HepG2 (cell line): ENCODE measurements around the gene EPB41L3. TPM values are rescaled to one million over a fixed set of nuclear protein-coding genes. Genes with fewer than 3 reads are reported as not detected.

ENCODE experiments used
- ATAC-seq: fragments of 200-7000 bp; cut with Tn5 transposase; 3 replicates; pipeline ENCODE4 v1.9.1; 2020; ENCODE audit warnings: mild to moderate bottlenecking, moderate library complexity
- BruUV-seq: library from RNA; stranded (reverse); fragments of 400-500 nt; replicated peaks from 2 replicates; lab custom pipeline; 2021; lab: Mats Ljungman, UMichigan
- CTCF ChIA-PET: fragments of 300-600 bp; formaldehyde crosslinking; extraction: SDS; loops from one replicate; lab custom pipeline; 2021; ENCODE audit warnings: low total read pairs, inconsistent platforms, low intra/inter-chr PET ratio; lab: Yijun Ruan, JAX
- POLR2A ChIA-PET: fragments of 350-600 bp; sonication (Branson Sonifier 250); formaldehyde crosslinking; loops from one replicate; lab custom pipeline; 2020; ENCODE audit warnings: antibody characterized with exemption, inconsistent platforms; lab: Yijun Ruan, JAX
- DNase-seq: peaks from one replicate; pipeline ENCODE4 v3.0.0-alpha.2; 2015; ENCODE audit warnings: low spot score
- FAIRE-seq: peaks from 3 replicates; lab custom pipeline; 2011; peaks lifted over from hg19 to GRCh38; lab: Jason Lieb, UNC
- H2AFZ ChIP-seq: one replicate; pipeline ENCODE4 v1.6.1; 2011; ENCODE audit warnings: low read length, inconsistent platforms
- H3K27ac ChIP-seq: fragments of 300-600 bp; 3 replicates; pipeline ENCODE4 v1.8.0; 2011; ENCODE audit warnings: mixed run types, mild to moderate bottlenecking, mixed read lengths, low read length, inconsistent platforms; ENCODE audit not compliant: insufficient read depth; ENCODE audit errors: extremely low read length
- H3K27me3 ChIP-seq, 2 experiments: fragments of 200-600 bp in 1 of 2; 2 replicates in 1 of 2; 3 replicates in 1 of 2; pipeline versions ENCODE4 v1.6.0 to v1.8.0; 2011; ENCODE audit warnings: low read length in 2 of 2, mild to moderate bottlenecking in 2 of 2, moderate library complexity in 2 of 2, inconsistent platforms in 1 of 2; ENCODE audit not compliant: insufficient read depth in 2 of 2, control insufficient read depth in 1 of 2
- H3K36me3 ChIP-seq, 2 experiments: fragments of 200-600 bp in 1 of 2; replicated peaks in 1 of 2; 2 replicates in 1 of 2; 3 replicates in 1 of 2; pipeline versions ENCODE4 v1.5.1 to v1.8.0; 2011; ENCODE audit warnings: low read length in 2 of 2, inconsistent platforms in 1 of 2; ENCODE audit not compliant: insufficient read depth in 2 of 2, control insufficient read depth in 1 of 2
- H3K4me1 ChIP-seq: 2 replicates; pipeline ENCODE4 v1.5.1; 2012; ENCODE audit warnings: low read length, inconsistent platforms; ENCODE audit not compliant: insufficient read depth
- H3K4me2 ChIP-seq: 2 replicates; pipeline ENCODE4 v1.6.0; 2011; ENCODE audit warnings: low read depth, low read length, inconsistent platforms
- H3K4me3 ChIP-seq, 3 experiments: fragments of 200-600 bp in 1 of 3; sonication (generic), shearing (Covaris generic) in 1 of 3; replicated peaks in 1 of 3; 2 replicates each; pipeline ENCODE4 v1.5.1; 2011 to 2016; ENCODE audit warnings: low read length in 3 of 3, inconsistent platforms in 2 of 3, low read depth in 2 of 3, mild to moderate bottlenecking in 2 of 3, control low read depth in 1 of 3, mixed read lengths in 1 of 3; ENCODE audit not compliant: insufficient read depth in 1 of 3
- H3K79me2 ChIP-seq: one replicate; pipeline ENCODE4 v1.6.1; 2011; ENCODE audit warnings: low read length, inconsistent platforms; ENCODE audit not compliant: insufficient read depth
- H3K9ac ChIP-seq: 2 replicates; pipeline ENCODE4 v1.6.0; 2011; ENCODE audit warnings: mild to moderate bottlenecking, low read depth, low read length, inconsistent platforms; ENCODE audit not compliant: insufficient read depth
- H3K9me3 ChIP-seq: 2 replicates; pipeline ENCODE4 v1.5.1; 2012; ENCODE audit warnings: mild to moderate bottlenecking, low read length
- H4K20me1 ChIP-seq: 2 replicates; pipeline ENCODE4 v1.6.0; 2011; ENCODE audit warnings: inconsistent platforms, mild to moderate bottlenecking, low read length, moderate library complexity; ENCODE audit not compliant: insufficient read depth
- EP300 ChIP-seq, 3 experiments: sonication (generic) in 1 of 3; formaldehyde crosslinking in 1 of 3; IDR thresholded peaks; 2 replicates each; pipeline versions ENCODE4 v1.5.1 to v1.6.1; 2011 to 2020; ENCODE audit warnings: low read depth in 2 of 3, low read length in 2 of 3, borderline replicate concordance in 1 of 3, improper control_type of control experiment in 1 of 3, mild to moderate bottlenecking in 1 of 3, missing genetic modification reagents in 1 of 3, moderate library complexity in 1 of 3
- GABPB1 ChIP-seq: IDR thresholded peaks from 2 replicates; pipeline ENCODE4 v1.6.1; 2016; ENCODE audit warnings: mild to moderate bottlenecking, missing genetic modification reagents, moderate library complexity, missing compliant biosample characterization
- HMG20A ChIP-seq: IDR thresholded peaks from 2 replicates; pipeline ENCODE4 v1.6.1; 2016; ENCODE audit warnings: borderline replicate concordance
- KDM3A ChIP-seq: IDR thresholded peaks from 2 replicates; pipeline ENCODE4 v1.6.1; 2018; ENCODE audit warnings: low read depth, missing compliant biosample characterization
- MIER3 ChIP-seq: IDR thresholded peaks from 2 replicates; pipeline ENCODE4 v1.6.1; 2016; ENCODE audit warnings: missing compliant biosample characterization, borderline replicate concordance
- MXI1 ChIP-seq: IDR thresholded peaks from 3 replicates; pipeline ENCODE4 v1.6.1; 2012; ENCODE audit warnings: low read depth, low read length, inconsistent platforms, borderline replicate concordance
- NBN ChIP-seq: fragments of 450-650 bp; conservative IDR thresholded peaks from 2 replicates; pipeline ENCODE4 v1.6.1; 2017
- NCOA1 ChIP-seq: sonication (generic); formaldehyde crosslinking; IDR thresholded peaks from 2 replicates; pipeline ENCODE4 v1.9.0; 2021; ENCODE audit warnings: missing genetic modification reagents
- NFKBIZ ChIP-seq: IDR thresholded peaks from 2 replicates; pipeline ENCODE4 v1.6.1; 2018; ENCODE audit warnings: missing genetic modification reagents, missing compliant biosample characterization
- SOX5 ChIP-seq: IDR thresholded peaks from 2 replicates; pipeline ENCODE4 v1.6.1; 2016; ENCODE audit warnings: borderline replicate concordance
- STAT5B ChIP-seq: sonication (generic); formaldehyde crosslinking; IDR thresholded peaks from 2 replicates; pipeline ENCODE4 v1.4.0; 2020; ENCODE audit warnings: missing genetic modification reagents
- TEF ChIP-seq: sonication (generic); formaldehyde crosslinking; IDR thresholded peaks from 2 replicates; pipeline ENCODE4 v1.5.0; 2020; ENCODE audit warnings: missing genetic modification reagents
- ZBTB1 ChIP-seq: sonication (generic); formaldehyde crosslinking; IDR thresholded peaks from 2 replicates; pipeline ENCODE4 v1.4.0; 2020; ENCODE audit warnings: missing genetic modification reagents, borderline replicate concordance
- ZNF317 ChIP-seq: sonication (generic); formaldehyde crosslinking; IDR thresholded peaks from 2 replicates; pipeline ENCODE4 v1.5.0; 2020; ENCODE audit warnings: mild to moderate bottlenecking, missing genetic modification reagents
- ZNF335 ChIP-seq: sonication (generic); formaldehyde crosslinking; IDR thresholded peaks from 2 replicates; pipeline ENCODE4 v1.4.0; 2020; ENCODE audit warnings: missing genetic modification reagents
- ZNF772 ChIP-seq: sonication (generic); formaldehyde crosslinking; IDR thresholded peaks from 2 replicates; pipeline ENCODE4 v1.5.0; 2020; ENCODE audit warnings: mild to moderate bottlenecking, missing genetic modification reagents
- ZNF782 ChIP-seq: sonication (generic); formaldehyde crosslinking; IDR thresholded peaks from 2 replicates; pipeline ENCODE4 v1.4.0; 2020; ENCODE audit warnings: missing genetic modification reagents, mild to moderate bottlenecking, borderline replicate concordance
- ZNF839 ChIP-seq: sonication (generic); formaldehyde crosslinking; IDR thresholded peaks from 2 replicates; pipeline ENCODE4 v1.4.0; 2020; ENCODE audit warnings: missing genetic modification reagents, mild to moderate bottlenecking, borderline replicate concordance
- WGBS: methylation state at CpG from one replicate; pipeline ENCODE4 v1.1.6; 2017; ENCODE audit warnings: low lambda C conversion rate; 5-methylcytosine and 5-hydroxymethylcytosine counted together
- in situ Hi-C: cut with HindIII; loops from 2 replicates; pipeline ENCODE4 v1.10.0; 2017; ENCODE audit warnings: low pct_unique_long_range_greater_than_20kb; ENCODE audit not compliant: extremely low pct_ligation_motif_present
- intact Hi-C: fragments of 100-400 bp; cut with micrococcal nuclease; formaldehyde crosslinking; loops from one replicate; pipeline ENCODE4 v1.10.0; 2022; ENCODE audit not compliant: unreplicated experiment
- polyA plus RNA-seq, 8 experiments: library from polyadenylated mRNA; depleted of rRNA in 3 of 8; stranded (reverse) in 7 of 8; unstranded in 1 of 8; fragments of >200 nt; fragmentation: Illumina TruSeq in 4 of 8; extraction: Trizol in 4 of 8; gene quantifications; 2 replicates each; pipeline versions ENCODE4 v1.2.1 to v1.2.3, GENCODE V29; 2011 to 2016; ENCODE audit warnings: low read depth in 4 of 8, missing spikeins in 1 of 8, mixed read lengths in 1 of 8; ENCODE audit not compliant: insufficient read depth in 1 of 8
- total RNA-seq, 5 experiments: library from RNA; depleted of rRNA; stranded (reverse); fragments of >200 nt; fragmentation: Illumina TruSeq; extraction: Trizol; gene quantifications; 2 replicates each; pipeline ENCODE4 v1.2.3, GENCODE V29; 2016; ENCODE audit warnings: low read depth in 1 of 5
- TF ChIP-seq, protein P1 (sequence below): sonication (generic); formaldehyde crosslinking; IDR thresholded peaks from 2 replicates; pipeline ENCODE4 v1.4.0; 2020; ENCODE audit warnings: mild to moderate bottlenecking, missing genetic modification reagents
- TF ChIP-seq, protein P2 (sequence below): sonication (generic); formaldehyde crosslinking; IDR thresholded peaks from 2 replicates; pipeline ENCODE4 v1.4.0; 2020; ENCODE audit warnings: missing genetic modification reagents; ENCODE audit errors: not compliant biosample characterization

The EPB41L3 gene
- total and polyA plus RNA-seq, 2 of the 13 experiments (the other 11 are each of a cell fraction or from before 2014, with no cell fraction given), result not detected

- TF ChIP-seq, protein P1, sequence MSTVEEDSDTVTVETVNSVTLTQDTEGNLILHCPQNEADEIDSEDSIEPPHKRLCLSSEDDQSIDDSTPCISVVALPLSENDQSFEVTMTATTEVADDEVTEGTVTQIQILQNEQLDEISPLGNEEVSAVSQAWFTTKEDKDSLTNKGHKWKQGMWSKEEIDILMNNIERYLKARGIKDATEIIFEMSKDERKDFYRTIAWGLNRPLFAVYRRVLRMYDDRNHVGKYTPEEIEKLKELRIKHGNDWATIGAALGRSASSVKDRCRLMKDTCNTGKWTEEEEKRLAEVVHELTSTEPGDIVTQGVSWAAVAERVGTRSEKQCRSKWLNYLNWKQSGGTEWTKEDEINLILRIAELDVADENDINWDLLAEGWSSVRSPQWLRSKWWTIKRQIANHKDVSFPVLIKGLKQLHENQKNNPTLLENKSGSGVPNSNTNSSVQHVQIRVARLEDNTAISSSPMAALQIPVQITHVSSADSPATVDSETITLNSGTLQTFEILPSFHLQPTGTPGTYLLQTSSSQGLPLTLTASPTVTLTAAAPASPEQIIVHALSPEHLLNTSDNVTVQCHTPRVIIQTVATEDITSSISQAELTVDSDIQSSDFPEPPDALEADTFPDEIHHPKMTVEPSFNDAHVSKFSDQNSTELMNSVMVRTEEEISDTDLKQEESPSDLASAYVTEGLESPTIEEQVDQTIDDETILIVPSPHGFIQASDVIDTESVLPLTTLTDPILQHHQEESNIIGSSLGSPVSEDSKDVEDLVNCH, result no peak
Observed at GRCh38 chr18:5510135-5510846, 33.5 kb downstream of the EPB41L3 start (continued).

- H2AFZ ChIP-seq, result no peak overlapping the region
- H3K36me3 ChIP-seq, result no peaks in the 10 kb centered on the region
- ChIA-PET POLR2A (no interaction called here), CTCF (no interaction called here)
- BruUV-seq, result no TSS peak
- no peaks in the 10 kb centered on the region; a peak in 1 of 5 replicates for H3K27me3 ChIP-seq
- 0% methylated on average over 2 of the region's 2 CpGs for WGBS
- in situ Hi-C loops, result no loop called here
- H3K4me2 ChIP-seq, result no peak overlapping the region
- H3K79me2 ChIP-seq, result no peaks in the 10 kb centered on the region
- no peaks in the 10 kb centered on the region for H3K9me3 ChIP-seq
- H4K20me1 ChIP-seq, result no peaks in the 10 kb centered on the region
- H3K27ac ChIP-seq, result no peak overlapping the region
- no peaks in the 10 kb centered on the region for H3K4me1 ChIP-seq
- TF ChIP-seq SOX5 (CRISPR knock-in tag), result no peak
- no peak for TF ChIP-seq ZNF782 (CRISPR knock-in tag)
- no peak for TF ChIP-seq EP300 (IDR thresholded peaks at IDR 0.05; ENCODE audit: low read depth in 2 of 2, low read length in 2 of 2)
- TF ChIP-seq EP300 (CRISPR knock-in tag; IDR thresholded peaks at IDR 0.05; ENCODE audit: borderline replicate concordance), result no peak
- TF ChIP-seq ZBTB1 (CRISPR knock-in tag), result no peak
- TF ChIP-seq NBN, result no peak
- TF ChIP-seq ZNF839 (CRISPR knock-in tag), result no peak
- no peak for TF ChIP-seq MXI1
- no peak for TF ChIP-seq GABPB1
- TF ChIP-seq STAT5B, result no peak
- TF ChIP-seq NCOA1, result no peak
- no peak for TF ChIP-seq TEF (CRISPR knock-in tag)
- no peak for TF ChIP-seq NFKBIZ (CRISPR knock-in tag)
- TF ChIP-seq ZNF317 (CRISPR knock-in tag), result no peak
- TF ChIP-seq ZNF772 (CRISPR knock-in tag), result no peak
- TF ChIP-seq MIER3 (CRISPR knock-in tag), result no peak
- TF ChIP-seq, protein P2, sequence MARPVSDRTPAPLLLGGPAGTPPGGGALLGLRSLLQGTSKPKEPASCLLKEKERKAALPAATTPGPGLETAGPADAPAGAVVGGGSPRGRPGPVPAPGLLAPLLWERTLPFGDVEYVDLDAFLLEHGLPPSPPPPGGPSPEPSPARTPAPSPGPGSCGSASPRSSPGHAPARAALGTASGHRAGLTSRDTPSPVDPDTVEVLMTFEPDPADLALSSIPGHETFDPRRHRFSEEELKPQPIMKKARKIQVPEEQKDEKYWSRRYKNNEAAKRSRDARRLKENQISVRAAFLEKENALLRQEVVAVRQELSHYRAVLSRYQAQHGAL (CRISPR knock-in tag), result no peak
- TF ChIP-seq KDM3A (CRISPR knock-in tag), result no peak
- TF ChIP-seq HMG20A (CRISPR knock-in tag), result no peak
- no peak for TF ChIP-seq ZNF335 (CRISPR knock-in tag)
- TF ChIP-seq, all 625 proteins: peak for 0
- FAIRE-seq (no peak), DNase-seq (no peak), ATAC-seq (no peak)
- intact Hi-C loops, result no loop called here
- no peak overlapping the region for H3K4me3 ChIP-seq
- H3K9ac ChIP-seq, result no peak overlapping the region
Observed at GRCh38 chr18:5508821-5509220, 35.0 kb downstream of the EPB41L3 start.
